WTC11 (cell line): ENCODE data around the gene HVCN1. TPM values are rescaled to one million over a fixed set of nuclear protein-coding genes. Genes with fewer than 3 reads are reported as not detected.
A peak's percentile ranks its signal among the peaks of the same experiment; 100 is the strongest.

Source experiments
- ATAC-seq: fragments of 200-7000 bp; cut with Tn5 transposase; 2 replicates; pipeline ENCODE4 v1.10.0; 2021; ENCODE audit warnings: mild to moderate bottlenecking, moderate library complexity
- Bru-seq: library from RNA; stranded (reverse); fragments of 400-500 nt; gene quantifications from one replicate; lab custom pipeline; 2021; lab: Mats Ljungman, UMichigan
- CTCF ChIA-PET: fragments of 300-600 bp; sonication (Branson Sonifier 250); formaldehyde crosslinking; loops from one replicate; lab custom pipeline; 2021; ENCODE audit warnings: antibody characterized with exemption; lab: Charles Lee
- POLR2A ChIA-PET: fragments of 350-600 bp; sonication (Branson Sonifier 250); formaldehyde crosslinking; loops from one replicate; lab custom pipeline; 2021; ENCODE audit warnings: antibody characterized with exemption; lab: Charles Lee
- DNase-seq: peaks from one replicate; pipeline ENCODE4 v3.0.0; 2021; ENCODE audit warnings: low spot score
- H3K27ac Mint-ChIP-seq: 2 replicates; pipeline ENCODE4 v1.8.0; 2021; ENCODE audit warnings: mixed read lengths
- H3K27me3 Mint-ChIP-seq: 2 replicates; pipeline ENCODE4 v1.8.0; 2021; ENCODE audit warnings: low read depth, mild to moderate bottlenecking, moderate library complexity, mixed read lengths
- H3K36me3 Mint-ChIP-seq: 2 replicates; pipeline ENCODE4 v1.8.0; 2021; ENCODE audit warnings: mixed read lengths
- H3K4me1 Mint-ChIP-seq: 2 replicates; pipeline ENCODE4 v1.8.0; 2022; ENCODE audit warnings: mixed read lengths
- H3K4me3 Mint-ChIP-seq: 2 replicates; pipeline ENCODE4 v1.8.0; 2021; ENCODE audit warnings: mild to moderate bottlenecking, moderate library complexity, mixed read lengths
- H3K9me3 Mint-ChIP-seq: 2 replicates; pipeline ENCODE4 v1.8.0; 2021; ENCODE audit warnings: mixed read lengths
- CBFB ChIP-seq: sonication (generic); formaldehyde crosslinking; IDR thresholded peaks from 2 replicates; pipeline ENCODE4 v1.8.1; 2022; ENCODE audit warnings: mild to moderate bottlenecking, low read depth, missing genetic modification reagents
- CREB1 ChIP-seq: sonication (generic); formaldehyde crosslinking; IDR thresholded peaks from 2 replicates; pipeline ENCODE4 v1.8.0; 2023; ENCODE audit warnings: mild to moderate bottlenecking, missing genetic modification reagents
- CTCF ChIP-seq: fragments of 200-600 bp; IDR thresholded peaks from 2 replicates; pipeline ENCODE4 v1.8.0; 2022; ENCODE audit warnings: antibody characterized with exemption
- E2F4 ChIP-seq: sonication (generic); formaldehyde crosslinking; IDR thresholded peaks from 2 replicates; pipeline ENCODE4 v1.8.1; 2022; ENCODE audit warnings: low read depth, mild to moderate bottlenecking, moderate library complexity, missing genetic modification reagents, borderline replicate concordance
- ERG ChIP-seq: fragments of 250-450 bp; sonication (Bioruptor Pico); IDR thresholded peaks from 2 replicates; pipeline ENCODE4 v1.8.0; 2021; ENCODE audit warnings: mild to moderate bottlenecking
- GRHL2 ChIP-seq: fragments of 250-450 bp; sonication (Bioruptor Pico); IDR thresholded peaks from 2 replicates; pipeline ENCODE4 v1.8.0; 2022; ENCODE audit warnings: mild to moderate bottlenecking, moderate library complexity; ENCODE audit not compliant: insufficient replicate concordance, severe bottlenecking
- NFE2L1 ChIP-seq: sonication (generic); formaldehyde crosslinking; IDR thresholded peaks from 2 replicates; pipeline ENCODE4 v1.8.1; 2023; ENCODE audit warnings: missing genetic modification reagents
- NFYB ChIP-seq: sonication (generic); formaldehyde crosslinking; conservative IDR thresholded peaks from 2 replicates; pipeline ENCODE4 v1.8.0; 2022; ENCODE audit warnings: low read depth, missing genetic modification reagents
- NR3C1 ChIP-seq: sonication (generic); formaldehyde crosslinking; conservative IDR thresholded peaks from 2 replicates; pipeline ENCODE4 v1.8.1; 2023; ENCODE audit warnings: low read depth, mild to moderate bottlenecking, missing genetic modification reagents
- OVOL2 ChIP-seq: fragments of 250-450 bp; sonication (Bioruptor Pico); IDR thresholded peaks from 2 replicates; pipeline ENCODE4 v1.9.0; 2021; ENCODE audit warnings: mild to moderate bottlenecking, borderline replicate concordance
- PRDM15 ChIP-seq: sonication (generic); formaldehyde crosslinking; IDR thresholded peaks from 2 replicates; pipeline ENCODE4 v1.8.0; 2022; ENCODE audit warnings: missing genetic modification reagents
- PRRX2 ChIP-seq: fragments of 250-450 bp; sonication (Bioruptor Pico); IDR thresholded peaks from 2 replicates; pipeline ENCODE4 v1.8.0; 2021; ENCODE audit warnings: mild to moderate bottlenecking
- SOX15 ChIP-seq: fragments of 250-450 bp; sonication (Bioruptor Pico); IDR thresholded peaks from 2 replicates; pipeline ENCODE4 v1.9.0; 2021; ENCODE audit warnings: mild to moderate bottlenecking
- SP1 ChIP-seq: sonication (generic); formaldehyde crosslinking; conservative IDR thresholded peaks from 2 replicates; pipeline ENCODE4 v1.8.1; 2022; ENCODE audit warnings: missing genetic modification reagents
- TEAD1 ChIP-seq: sonication (generic); formaldehyde crosslinking; IDR thresholded peaks from 2 replicates; pipeline ENCODE4 v1.8.0; 2022; ENCODE audit warnings: mild to moderate bottlenecking, missing genetic modification reagents
- USF2 ChIP-seq: sonication (generic); formaldehyde crosslinking; IDR thresholded peaks from 2 replicates; pipeline ENCODE4 v1.8.1; 2023; ENCODE audit warnings: mild to moderate bottlenecking, missing genetic modification reagents, moderate library complexity
- ZBTB21 ChIP-seq: sonication (generic); formaldehyde crosslinking; IDR thresholded peaks from 2 replicates; pipeline ENCODE4 v1.8.1; 2023; ENCODE audit warnings: mild to moderate bottlenecking, missing genetic modification reagents, borderline replicate concordance
- ZNF121 ChIP-seq: sonication (generic); formaldehyde crosslinking; IDR thresholded peaks from 2 replicates; pipeline ENCODE4 v1.8.0; 2023; ENCODE audit warnings: missing genetic modification reagents
- ZNF263 ChIP-seq: sonication (generic); formaldehyde crosslinking; IDR thresholded peaks from 2 replicates; pipeline ENCODE4 v1.8.1; 2022; ENCODE audit warnings: low read depth, mild to moderate bottlenecking, moderate library complexity, missing genetic modification reagents
- ZNF425 ChIP-seq: fragments of 250-450 bp; sonication (Bioruptor Pico); conservative IDR thresholded peaks from 2 replicates; pipeline ENCODE4 v1.9.0; 2021; ENCODE audit warnings: mild to moderate bottlenecking
- long read RNA-seq, 3 experiments: library from RNA in 1 of 3; library from capped mRNA in 1 of 3; library from polyadenylated mRNA in 1 of 3; unstranded in 2 of 3; stranded (forward) in 1 of 3; transcript quantifications; one replicate each; pipeline ENCODE4 v2.0.0, GENCODE V29; 2021
- total RNA-seq: library from RNA; stranded (reverse); gene quantifications from 3 replicates; pipeline ENCODE4 v1.2.3, GENCODE V29; 2021

HVCN1 gene
- total RNA-seq (5.7 to 8.4 TPM (median 7.9 TPM) in 3 replicates), Bru-seq, nascent RNA (percentile 37 among the genes with signal in this experiment)
- long read RNA-seq, experiment 1, transcript HVCN1-201 (8 exons, 1,634 nt): major isoform, 10 of 21 reads
- long read RNA-seq, experiment 1, partial matches to known transcripts: 2 of 21 reads
- long read RNA-seq, experiment 1, other reads (novel, unspliced or antisense): 9 of 21 reads
- long read RNA-seq, experiment 2, transcript HVCN1-201 (8 exons, 1,634 nt): major isoform, 7 of 18 reads
- long read RNA-seq, experiment 2, partial matches to known transcripts: 7 of 18 reads
- long read RNA-seq, experiment 2, other reads (novel, unspliced or antisense): 4 of 18 reads
- long read RNA-seq, experiment 3, transcript HVCN1-201 (8 exons, 1,634 nt): major isoform, 13 of 23 reads
- long read RNA-seq, experiment 3, partial matches to known transcripts: 4 of 23 reads
- long read RNA-seq, experiment 3, other reads (novel, unspliced or antisense): 6 of 23 reads

- TF ChIP-seq NFE2L1 (no peak), PRDM15 (CRISPR knock-in tag) (0 out of 2 replicates have a peak, but pooled peaks have one; percentile 40), ZBTB21 (CRISPR knock-in tag) (peak; percentile 48; the same call in 1 of the 2 replicates)
- H3K4me1 Mint-ChIP-seq: peaks cover 20% of the 10 kb centered on the region
- peaks cover 32% of the 10 kb centered on the region for H3K27me3 Mint-ChIP-seq
- POLR2A ChIA-PET: no interaction called here
- ATAC-seq (peak; percentile 76), DNase-seq (peak; percentile 67)
- CTCF ChIA-PET: interaction anchor here (0.9 kb wide), 1 partner anchor 11 kb away, joined by 3 read pairs; no protein-coding TSS in a partner anchor
- peaks cover 10% of the 10 kb centered on the region; the same call in 1 of the 2 replicates for H3K9me3 Mint-ChIP-seq
- H3K36me3 Mint-ChIP-seq: peaks cover 8% of the 10 kb centered on the region; the same call in 1 of the 2 replicates
- peak within 1 kb of the TSS; percentile 85 for H3K4me3 Mint-ChIP-seq
- peak within 1 kb of the TSS; percentile 96 for H3K27ac Mint-ChIP-seq
Observed at GRCh38 chr12:110688446-110689280, at the start of gene HVCN1. Gene HVCN1 (minus strand): TSS chr12:110689115. CDS start chr12:110683245, 5,870 bp downstream.

- CTCF ChIA-PET: interaction anchor here (0.7 to 1.4 kb wide), 2 partner anchors 150 to 235 kb away, joined by 5 to 6 read pairs; partner anchors contain the start of gene RAD9B
- H3K36me3 Mint-ChIP-seq: peaks cover 27% of the 10 kb centered on the region
- TF ChIP-seq PRRX2 (CRISPR knock-in tag): no peak
- no peak for TF ChIP-seq USF2 (CRISPR knock-in tag)
- no peak for TF ChIP-seq E2F4 (CRISPR knock-in tag)
- no peak for TF ChIP-seq GRHL2 (CRISPR knock-in tag)
- TF ChIP-seq OVOL2: no peak
- no peak for TF ChIP-seq TEAD1 (CRISPR knock-in tag)
- TF ChIP-seq ZNF425 (CRISPR knock-in tag): no peak
- TF ChIP-seq ZNF263 (CRISPR knock-in tag): no peak
- no peak for TF ChIP-seq NR3C1
- TF ChIP-seq SOX15: no peak
- no peak for TF ChIP-seq ZNF121
- no peak for TF ChIP-seq NFYB (CRISPR knock-in tag)
- no peak for TF ChIP-seq ERG (CRISPR knock-in tag)
- TF ChIP-seq CTCF: no peak
- no peak for TF ChIP-seq CREB1 (CRISPR knock-in tag)
- TF ChIP-seq CBFB (CRISPR knock-in tag): no peak
- no peak for TF ChIP-seq SP1
- no peak overlapping the region for H3K4me3 Mint-ChIP-seq
- no peaks in the 10 kb centered on the region for H3K9me3 Mint-ChIP-seq
- H3K4me1 Mint-ChIP-seq: peaks cover 54% of the 10 kb centered on the region
- H3K27me3 Mint-ChIP-seq: no peaks in the 10 kb centered on the region
- ATAC-seq: no peak
- no peak for DNase-seq
- H3K27ac Mint-ChIP-seq: no peak overlapping the region
- POLR2A ChIA-PET: interaction anchor here (0.7 kb wide), 2 partner anchors 34 to 78 kb away, joined by 5 to 6 read pairs; no protein-coding TSS in a partner anchor
Observed at GRCh38 chr12:110737532-110737931, 48.6 kb upstream of the HVCN1 start.
